HG02885 (cell line): Measurements from ENCODE around the gene FGFR2.

Experiments used
- ATAC-seq: cut with Tn5 transposase; IDR thresholded peaks from one replicate; pipeline ENCODE4 v1.9.1; 2021; ENCODE audit warnings: mild to moderate bottlenecking; ENCODE audit not compliant: unreplicated experiment, poor library complexity

FGFR2 gene

GRCh38 chr10:121611393-121612159 is 13.3 kb upstream of the FGFR2 start:
- ATAC-seq, result no peak

- ATAC-seq, result no peak
Measured at GRCh38 chr10:121610798-121611323, 12.6 kb upstream of the FGFR2 start.

GRCh38 chr10:121609426-121610380 is 11.5 kb upstream of the FGFR2 start:
- no peak for ATAC-seq

- peak; percentile 60 for ATAC-seq
Measured at GRCh38 chr10:121608469-121609190, 10.4 kb upstream of the FGFR2 start.

GRCh38 chr10:121607310-121608055 is 9.2 kb upstream of the FGFR2 start:
- no peak for ATAC-seq

- no peak for ATAC-seq
Measured at GRCh38 chr10:121605708-121606107, 7.5 kb upstream of the FGFR2 start.

GRCh38 chr10:121601458-121601857 is 3.2 kb upstream of the FGFR2 start:
- ATAC-seq, result no peak

- ATAC-seq, result no peak
Measured at GRCh38 chr10:121600611-121601010, 2.4 kb upstream of the FGFR2 start.

GRCh38 chr10:121599947-121600346 is 1.7 kb upstream of the FGFR2 start:
- no peak for ATAC-seq

- ATAC-seq, result peak; percentile 19
Measured at GRCh38 chr10:121597504-121598262, 561 bp downstream of the FGFR2 start.

GRCh38 chr10:121596689-121597503 is 1.3 kb downstream of the FGFR2 start:
- ATAC-seq, result no peak

- no peak for ATAC-seq
Measured at GRCh38 chr10:121595806-121596688, 2.2 kb downstream of the FGFR2 start.

- ATAC-seq, result no peak
Measured at GRCh38 chr10:121595351-121595805, 2.9 kb downstream of the FGFR2 start.

GRCh38 chr10:121594623-121595350 is 3.5 kb downstream of the FGFR2 start:
- ATAC-seq, result no peak

GRCh38 chr10:121594076-121594475 is 4.2 kb downstream of the FGFR2 start:
- no peak for ATAC-seq

GRCh38 chr10:121593281-121594075 is 4.8 kb downstream of the FGFR2 start:
- ATAC-seq, result no peak
